GM18951 (cell line): ENCODE results near the gene GADD45GIP1.
A peak's percentile ranks its signal among the peaks of the same experiment; 100 is the strongest.
"Not testable (repeated sequence)": the region's sequence is repeated elsewhere in the genome, so short reads cannot be mapped to it uniquely, and the experiment has no call there.

ENCODE experiments used
- POLR2A ChIP-seq: IDR thresholded peaks from 4 replicates; pipeline ENCODE4 v1.6.1; 2011; ENCODE audit warnings: mild to moderate bottlenecking; ENCODE audit not compliant: insufficient read length, insufficient read depth; ENCODE audit errors: extremely low read depth
- in situ Hi-C: fragments of 300-500 bp; cut with MboI; formaldehyde crosslinking; loops from one replicate; pipeline ENCODE4 v1.12.0; 2022; ENCODE audit warnings: low sequenced_read_pairs, mixed read lengths, inconsistent platforms; ENCODE audit not compliant: unreplicated experiment

The GADD45GIP1 gene

DNA sequence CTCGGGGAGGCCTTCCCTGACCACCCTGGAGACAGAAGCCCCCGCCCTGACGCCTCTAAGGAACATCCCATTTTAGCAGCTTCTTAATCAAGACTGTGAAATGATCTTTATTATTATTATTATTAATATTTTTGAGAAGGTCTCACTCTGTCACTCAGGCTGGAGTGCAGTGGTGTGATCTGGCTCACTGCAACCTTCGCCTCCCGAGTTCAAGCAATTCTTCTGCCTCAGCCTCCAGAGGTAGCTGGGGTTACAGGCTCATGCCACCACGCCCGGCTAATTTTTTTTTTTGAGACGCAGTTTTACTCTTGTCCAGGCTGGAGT lies 8.8 kb upstream of the GADD45GIP1 start:
- TF ChIP-seq POLR2A: no peak
- in situ Hi-C loops: no loop called here

DNA sequence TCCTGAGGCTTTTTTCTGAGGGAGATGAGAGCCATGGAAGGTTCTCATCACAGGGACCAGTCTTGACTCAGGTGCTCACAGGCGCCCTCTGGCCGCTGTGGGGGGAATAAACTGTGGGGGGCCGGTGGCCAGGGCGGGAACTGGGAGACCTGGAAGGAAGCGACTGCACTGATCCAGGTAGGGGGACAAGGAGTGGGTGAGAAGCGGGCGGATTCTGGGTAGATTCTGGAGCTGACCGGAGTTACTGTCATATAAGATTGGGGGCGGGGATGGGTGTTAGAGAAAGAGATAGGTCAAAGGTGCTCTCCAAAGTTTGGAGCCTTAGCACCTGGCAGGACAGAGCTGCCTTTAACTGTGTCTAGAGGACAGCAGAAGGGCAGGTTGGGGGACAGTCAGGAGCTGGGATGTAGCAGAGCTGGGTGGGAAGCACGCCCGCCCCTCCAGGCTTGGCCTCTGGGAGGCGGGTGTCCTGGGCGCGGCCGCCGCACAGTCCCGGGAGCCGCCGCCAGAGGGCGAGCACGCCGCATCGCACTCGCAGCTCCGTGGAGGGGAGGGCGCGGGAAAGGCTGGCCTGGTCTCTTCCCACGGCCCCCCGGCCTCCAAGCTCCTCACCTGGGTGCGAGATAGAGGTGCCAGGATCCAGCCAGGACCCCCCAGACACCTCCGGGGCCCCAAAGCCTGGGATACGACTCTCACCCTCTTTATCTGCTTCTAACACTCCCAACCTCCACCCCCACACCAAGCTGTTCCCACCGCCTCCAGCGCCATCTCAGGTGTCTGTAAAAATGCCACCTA lies 8.2 kb upstream of the GADD45GIP1 start:
- in situ Hi-C loops: no loop called here

DNA sequence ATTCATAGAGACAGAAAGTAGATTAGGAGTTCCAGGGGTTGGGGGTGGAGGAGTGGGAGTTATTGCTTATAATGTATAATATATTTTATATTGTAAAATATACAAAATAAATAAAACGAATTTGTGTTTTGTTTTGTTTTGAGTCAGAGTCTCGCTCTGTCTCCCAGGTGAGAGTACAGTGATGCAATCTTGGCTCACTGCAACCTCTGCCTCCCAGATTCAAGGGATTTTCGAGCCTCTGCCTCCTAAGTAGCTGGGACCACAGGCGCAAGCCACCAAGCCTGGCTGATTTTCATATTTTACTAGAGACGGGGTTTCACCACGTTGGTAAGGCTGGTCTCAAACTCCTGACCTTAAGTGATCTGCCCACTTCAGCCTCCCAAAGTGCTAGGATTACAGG lies 2.5 kb upstream of the GADD45GIP1 start:
- in situ Hi-C loops: no loop called here
- TF ChIP-seq POLR2A: no peak

More for the DNA sequence above, 8.2 kb upstream of the GADD45GIP1 start:
- TF ChIP-seq POLR2A: peak; percentile 24

DNA sequence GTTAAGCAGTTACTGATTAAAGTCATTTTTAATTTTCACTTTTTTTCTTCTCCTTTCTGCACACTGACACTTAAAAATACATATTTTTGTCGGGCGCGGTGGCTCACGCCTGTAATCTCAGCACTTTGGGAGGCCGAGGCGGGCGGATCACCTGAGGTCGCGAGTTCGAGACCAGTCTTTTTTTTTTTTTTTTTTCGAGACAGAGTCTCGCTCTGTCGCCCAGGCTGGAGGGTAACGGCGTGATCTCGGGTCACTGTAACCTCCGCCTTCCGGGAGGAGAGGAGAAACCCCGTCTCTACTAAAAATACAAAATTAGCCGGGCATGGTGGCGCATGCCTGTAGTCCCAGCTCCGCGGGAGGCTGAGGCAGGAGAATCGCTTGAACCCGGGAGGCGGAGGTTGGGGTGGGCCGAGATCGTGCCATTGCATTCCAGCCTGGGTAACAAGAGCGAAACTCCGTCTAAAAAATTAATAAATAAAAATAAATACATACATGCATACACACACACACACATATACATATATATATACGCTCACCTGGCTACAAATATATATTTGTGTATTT lies 448 bp upstream of the GADD45GIP1 start:
- in situ Hi-C loops: not testable (repeated sequence)

DNA sequence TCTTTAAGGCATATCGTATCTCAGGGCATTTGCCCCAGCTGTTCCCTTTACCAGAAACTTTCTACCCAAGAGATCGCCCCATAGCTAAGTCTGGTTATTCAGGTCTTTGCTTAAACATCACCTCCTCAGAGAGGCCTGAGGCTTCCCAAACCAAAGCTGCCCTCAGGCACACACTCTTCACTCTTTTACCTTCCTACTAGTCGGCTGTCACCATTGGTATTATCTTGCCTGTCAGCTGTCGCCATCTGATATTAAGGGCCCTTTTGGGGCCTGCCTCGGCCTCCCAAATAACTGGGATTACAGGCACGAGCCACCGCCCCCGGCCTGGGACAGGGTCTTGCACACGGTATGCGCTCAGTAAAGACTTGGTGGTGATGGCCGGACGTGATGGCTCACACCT lies 1.0 kb downstream of the GADD45GIP1 start:
- in situ Hi-C loops: no loop called here
- TF ChIP-seq POLR2A: no peak

DNA sequence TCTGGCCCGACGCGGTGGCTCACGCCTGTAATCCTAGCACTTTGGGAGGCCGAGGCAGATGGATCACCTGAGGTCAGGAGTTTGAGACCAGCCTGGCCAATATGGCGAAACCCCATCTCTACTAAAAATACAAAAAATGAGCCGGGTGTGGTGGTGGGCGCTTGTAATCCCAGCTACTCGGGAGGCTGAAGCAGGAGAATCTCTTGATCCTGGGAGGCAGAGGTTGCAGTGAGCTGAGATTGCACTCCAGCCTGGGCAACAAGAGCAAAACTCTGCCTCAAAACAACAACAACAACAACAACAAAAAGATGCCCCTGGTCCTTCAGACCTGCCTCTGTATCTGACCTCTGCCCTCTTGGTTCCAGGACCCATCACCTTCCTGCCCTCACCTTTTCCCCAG lies 1.4 kb downstream of the GADD45GIP1 start:
- in situ Hi-C loops: not testable (repeated sequence)

DNA sequence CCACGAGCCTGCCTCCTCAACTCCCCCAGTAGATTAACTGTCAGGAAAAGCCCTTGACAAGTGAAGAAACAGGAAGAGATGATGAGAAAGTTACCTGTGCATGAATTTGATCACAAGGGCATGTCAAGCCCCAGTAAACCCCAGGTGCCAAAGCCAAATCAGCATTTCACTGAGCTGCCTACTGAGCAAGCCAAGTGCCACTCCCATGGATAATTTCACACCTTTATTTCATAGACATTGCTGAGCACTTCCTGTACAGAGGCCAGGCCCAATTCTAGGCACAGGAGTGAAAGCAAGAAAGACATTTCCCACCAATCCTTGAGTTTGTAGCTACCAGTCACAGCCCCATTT lies 2.4 kb downstream of the GADD45GIP1 start:
- TF ChIP-seq POLR2A: no peak
- in situ Hi-C loops: no loop called here

DNA sequence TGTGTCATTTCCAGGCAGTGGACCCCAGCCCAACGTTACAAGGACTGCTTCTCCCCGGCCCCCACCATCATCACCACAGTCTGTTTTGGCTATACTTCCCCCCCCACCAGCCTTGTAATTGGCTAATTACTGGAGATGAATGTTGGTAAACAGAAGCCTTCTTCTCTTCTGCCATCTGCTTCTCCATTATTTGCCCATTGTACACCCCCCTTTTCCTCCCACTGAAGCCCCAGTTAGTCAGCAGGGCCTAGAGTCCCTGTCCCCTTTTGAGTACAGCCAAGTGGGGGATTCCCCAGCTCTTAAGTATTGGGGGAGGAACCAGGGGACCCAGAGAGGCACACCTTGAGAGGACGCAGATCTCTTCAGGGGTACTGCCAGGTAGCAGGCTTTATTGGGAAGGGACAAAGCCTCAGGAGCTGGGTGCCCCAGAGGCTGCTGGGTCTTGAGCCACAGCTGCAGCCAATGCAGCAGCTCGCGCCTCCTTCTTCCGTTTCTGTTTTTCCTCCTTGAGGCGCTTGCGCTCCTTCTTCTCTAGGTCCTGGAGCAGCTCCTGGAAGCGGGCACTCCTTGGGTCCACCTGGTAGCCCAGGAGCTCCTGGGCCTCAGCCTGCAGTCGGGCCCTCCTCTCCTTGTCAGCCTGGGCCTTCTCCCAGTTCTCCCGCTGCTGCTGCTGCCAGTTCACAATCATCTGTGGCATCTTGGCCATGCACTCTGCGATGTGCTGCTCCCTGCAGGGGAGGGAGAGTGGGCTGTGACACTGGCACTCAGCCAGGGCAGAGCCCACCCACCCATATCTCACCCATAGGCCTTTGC lies 3.0 kb downstream of the GADD45GIP1 start:
- no peak for TF ChIP-seq POLR2A
- in situ Hi-C loops: no loop called here

DNA sequence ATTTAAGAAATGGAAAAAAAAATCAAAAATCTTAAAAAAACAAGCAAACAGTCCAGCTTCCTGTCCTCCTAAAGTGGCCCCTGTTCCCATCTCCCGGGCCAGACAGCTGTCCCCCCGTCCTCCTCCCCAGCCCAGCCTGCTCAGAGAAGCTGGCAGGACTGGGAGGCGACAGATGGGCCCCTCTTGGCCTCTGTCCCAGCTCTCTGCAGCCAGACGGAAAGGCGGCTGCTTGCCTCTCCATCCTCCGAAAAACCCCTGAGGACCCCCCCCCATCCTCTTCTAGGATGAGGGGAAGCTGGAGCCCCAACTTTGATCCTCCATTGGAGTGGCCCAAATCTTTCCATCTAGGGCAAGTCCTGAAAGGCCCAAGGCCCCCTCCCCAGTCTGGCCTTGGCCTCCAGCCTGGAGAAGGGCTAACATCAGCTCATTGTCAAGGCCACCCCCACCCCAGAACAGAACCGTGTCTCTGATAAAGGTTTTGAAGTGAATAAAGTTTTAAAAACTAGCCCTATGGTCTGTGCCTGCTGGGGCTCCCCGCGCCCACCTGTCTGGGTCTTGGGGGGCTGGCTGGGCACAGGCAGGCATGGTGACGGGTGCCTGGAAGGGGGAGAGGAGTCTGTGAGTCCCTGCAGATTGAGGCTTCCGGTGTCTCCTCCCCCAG lies 3.8 kb downstream of the GADD45GIP1 start:
- in situ Hi-C loops: no loop called here
- no peak for TF ChIP-seq POLR2A

DNA sequence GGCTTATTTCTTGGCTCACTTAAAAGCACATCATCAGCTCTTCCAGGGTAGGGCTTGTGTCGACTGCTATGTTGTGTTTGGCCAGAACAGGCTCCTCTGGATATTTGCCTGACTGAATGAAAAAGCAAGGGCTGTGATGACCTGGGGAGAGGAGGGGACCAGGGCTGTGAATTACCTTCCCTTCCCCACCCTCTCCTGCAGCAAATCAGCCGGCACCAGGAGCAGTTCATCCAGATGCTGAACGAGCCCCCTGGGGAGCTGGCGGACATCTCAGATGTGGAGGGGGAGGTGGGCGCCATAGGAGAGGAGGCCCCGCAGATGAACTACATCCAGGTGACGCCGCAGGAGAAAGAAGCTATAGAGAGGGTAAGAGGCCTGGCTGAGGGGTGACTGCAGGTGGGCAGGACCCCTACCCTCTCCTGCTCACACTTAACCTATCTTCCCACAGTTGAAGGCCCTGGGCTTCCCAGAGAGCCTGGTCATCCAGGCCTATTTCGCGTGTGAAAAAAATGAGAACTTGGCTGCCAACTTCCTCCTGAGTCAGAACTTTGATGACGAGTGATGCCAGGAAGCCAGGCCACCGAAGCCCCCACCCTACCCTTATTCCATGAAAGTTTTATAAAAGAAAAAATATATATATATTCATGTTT lies 4.4 kb downstream of the GADD45GIP1 start:
- no peak for TF ChIP-seq POLR2A
- in situ Hi-C loops: no loop called here

DNA sequence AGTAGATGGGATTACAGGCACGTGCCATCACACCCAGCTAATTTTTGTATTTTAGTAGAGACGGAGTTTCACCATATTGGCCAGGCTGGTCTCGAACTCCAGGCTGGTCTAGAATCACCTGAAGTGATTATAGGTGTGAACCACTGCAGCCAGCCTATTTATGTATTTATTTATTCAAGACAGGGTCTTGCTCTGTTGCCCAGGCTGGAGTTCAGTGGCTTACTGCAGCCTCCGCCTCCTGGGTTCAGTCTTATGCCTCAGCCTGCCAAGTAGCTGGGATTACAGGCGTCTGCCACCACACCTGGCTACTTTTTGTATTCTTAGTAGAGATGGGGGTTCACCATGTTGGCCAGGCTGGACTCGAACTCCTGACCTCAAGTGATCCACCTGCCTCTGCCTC lies 5.0 kb downstream of the GADD45GIP1 start:
- in situ Hi-C loops: not testable (repeated sequence)

DNA sequence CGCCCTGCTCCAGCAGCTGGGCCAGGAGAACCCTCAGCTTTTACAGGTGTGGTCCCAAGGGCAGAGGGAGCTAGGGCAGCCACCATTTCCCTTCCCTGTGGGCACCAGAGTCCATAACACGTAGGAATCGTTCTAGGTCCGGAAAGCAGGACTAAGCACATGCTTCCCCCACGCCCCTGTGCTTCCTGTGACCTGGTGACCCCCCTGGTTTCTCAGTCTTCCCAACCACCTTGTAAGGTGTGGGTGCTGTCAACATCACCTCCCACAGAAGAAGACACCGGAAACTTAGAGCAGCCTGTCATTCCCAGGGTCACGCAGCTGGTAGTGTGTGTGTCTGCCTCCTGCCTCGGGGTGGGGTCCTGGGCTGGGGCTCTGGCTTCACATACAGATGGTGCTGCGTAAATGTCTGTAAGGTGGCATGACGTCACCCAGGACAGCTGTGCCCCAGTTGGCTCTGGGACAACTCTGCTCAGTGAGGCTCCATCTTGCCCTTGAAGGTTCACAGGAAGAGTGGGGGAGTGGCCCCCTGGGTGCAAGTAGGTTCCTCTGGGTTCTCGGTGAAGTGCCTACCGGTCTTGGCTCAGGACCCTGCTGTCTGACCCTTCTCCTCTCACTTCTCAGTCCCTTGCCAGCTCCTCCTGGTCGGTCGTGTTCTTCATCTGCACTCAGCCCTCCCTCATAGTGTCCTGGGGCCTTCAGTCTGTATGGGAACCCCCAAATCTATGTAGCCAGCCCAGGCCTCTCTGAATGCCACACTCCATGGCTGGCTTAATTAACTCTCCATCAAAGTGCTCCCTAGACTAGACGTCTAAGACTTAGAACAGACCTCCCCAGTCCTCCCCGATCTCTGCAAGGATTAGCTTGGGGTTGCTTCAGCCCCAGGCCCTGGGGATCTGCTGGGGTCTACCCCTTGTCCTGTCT lies 7.4 kb downstream of the GADD45GIP1 start:
- in situ Hi-C loops: no loop called here
- no peak for TF ChIP-seq POLR2A

DNA sequence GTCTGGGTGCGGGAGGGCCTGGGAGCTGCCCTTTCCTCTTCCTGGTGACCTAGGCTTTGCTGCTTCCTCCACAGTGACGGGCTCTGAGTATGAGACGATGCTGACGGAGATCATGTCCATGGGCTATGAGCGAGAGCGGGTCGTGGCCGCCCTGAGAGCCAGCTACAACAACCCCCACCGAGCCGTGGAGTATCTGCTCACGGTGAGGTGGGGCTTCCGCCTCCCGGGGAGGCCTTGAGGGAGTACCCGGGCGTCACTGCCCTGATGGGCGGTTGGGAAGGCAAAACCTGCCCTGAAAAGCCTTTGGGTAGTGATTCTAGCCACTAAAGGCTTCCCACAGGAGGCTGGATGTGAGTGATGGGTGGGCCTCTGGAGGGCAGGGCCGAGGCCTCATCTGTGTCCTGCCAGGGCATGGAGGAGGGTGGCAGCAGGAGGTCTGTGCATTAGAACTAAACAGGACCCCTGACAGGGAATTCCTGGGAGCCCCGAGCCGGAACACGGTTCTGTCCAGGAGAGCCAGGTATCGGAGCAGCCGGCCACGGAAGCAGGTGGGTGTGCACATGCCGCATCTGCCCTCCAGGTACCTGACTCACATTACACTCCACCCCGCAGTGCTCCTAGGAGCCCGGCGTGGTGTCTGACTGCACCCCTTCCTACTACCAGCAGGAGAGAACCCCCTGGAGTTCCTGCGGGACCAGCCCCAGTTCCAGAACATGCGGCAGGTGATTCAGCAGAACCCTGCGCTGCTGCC lies 8.2 kb downstream of the GADD45GIP1 start:
- no peak for TF ChIP-seq POLR2A
- in situ Hi-C loops: no loop called here
